HG02571 (cell line): ENCODE data around the gene LRRC43.
"Not testable (repeated sequence)": the region's sequence is repeated elsewhere in the genome, so short reads cannot be mapped to it uniquely, and the experiment has no call there.

Experiments used
- ATAC-seq: cut with Tn5 transposase; IDR thresholded peaks from one replicate; pipeline ENCODE4 v1.9.1; 2021; ENCODE audit warnings: mild to moderate bottlenecking, moderate library complexity; ENCODE audit not compliant: unreplicated experiment

The LRRC43 gene

GRCh38 chr12:122190842-122191668, 8.1 kb downstream of the LRRC43 start:
- ATAC-seq, result no peak

- no peak for ATAC-seq
These were observed 9.5 kb downstream of the LRRC43 start for GRCh38 chr12:122192441-122192840.

GRCh38 chr12:122194804-122195203, 11.9 kb downstream of the LRRC43 start:
- no peak for ATAC-seq

GRCh38 chr12:122195405-122195804, 12.5 kb downstream of the LRRC43 start:
- no peak for ATAC-seq

GRCh38 chr12:122197612-122197966, 14.7 kb downstream of the LRRC43 start:
- no peak for ATAC-seq

- no peak for ATAC-seq
These were observed 16.8 kb downstream of the LRRC43 start for GRCh38 chr12:122199484-122200355.

- ATAC-seq, result no peak
These were observed 17.7 kb downstream of the LRRC43 start for GRCh38 chr12:122200541-122201175.

- ATAC-seq, result no peak
These were observed 18.5 kb downstream of the LRRC43 start for GRCh38 chr12:122201381-122201780.

- ATAC-seq, result no peak
These were observed 19.1 kb downstream of the LRRC43 start for GRCh38 chr12:122202017-122202416.

- not testable (repeated sequence) for ATAC-seq
These were observed 19.9 kb downstream of the LRRC43 start for GRCh38 chr12:122202811-122203210.

GRCh38 chr12:122203301-122204166, 20.6 kb downstream of the LRRC43 start, which contains the start of gene B3GNT4:
Gene B3GNT4, plus strand, starts transcription at chr12:122203709. Its CDS starts 910 bp downstream, at chr12:122204619.
- ATAC-seq, result no peak

GRCh38 chr12:122204167-122205052, 21.5 kb downstream of the LRRC43 start:
- ATAC-seq, result no peak

GRCh38 chr12:122205053-122205925, 22.4 kb downstream of the LRRC43 start:
- no peak for ATAC-seq

GRCh38 chr12:122206111-122206881, 23.4 kb downstream of the LRRC43 start:
- no peak for ATAC-seq

- ATAC-seq, result no peak
These were observed 24.1 kb downstream of the LRRC43 start for GRCh38 chr12:122206976-122207375.

GRCh38 chr12:122207391-122207790, 24.5 kb downstream of the LRRC43 start:
- ATAC-seq, result no peak

GRCh38 chr12:122208073-122208820, 25.3 kb downstream of the LRRC43 start:
- no peak for ATAC-seq
